Gastrocnemius medialis (tissue), 4 donors: ENCODE results near the gene ANKLE1. TPM values are rescaled to one million over a fixed set of nuclear protein-coding genes. Genes with fewer than 3 reads are reported as not detected.

ENCODE experiments used
- ATAC-seq, 2 donors: fragments of 150-250 bp; one replicate each; pipeline ENCODE4 v1.9.1; 2016
- DNase-seq, 2 donors: peaks; one replicate each; pipeline ENCODE4 v3.0.0-alpha.2; 2019
- H3K27ac ChIP-seq, 4 donors: fragments of 200-600 bp; sonication (generic); 1 replicate in 1 of 4; 2 replicates in 3 of 4; pipeline ENCODE4 v1.5.1; 2016 to 2018; ENCODE audit warnings: mild to moderate bottlenecking in 2 of 4, moderate library complexity in 1 of 4
- H3K27me3 ChIP-seq, 3 donors: fragments of 200-600 bp; sonication (generic) in 2 of 3; 1 replicate in 1 of 3; 2 replicates in 2 of 3; pipeline versions ENCODE4 v1.5.1 to v1.6.0; 2016 to 2019; ENCODE audit warnings: mild to moderate bottlenecking in 1 of 3, moderate library complexity in 1 of 3
- H3K36me3 ChIP-seq, 2 donors: fragments of 200-600 bp; sonication (generic) in 1 of 2; one replicate each; pipeline ENCODE4 v1.5.1; 2017 to 2018
- H3K4me1 ChIP-seq, 2 donors: fragments of 200-600 bp; sonication (generic) in 1 of 2; one replicate each; pipeline ENCODE4 v1.5.1; 2016 to 2017; ENCODE audit warnings: mild to moderate bottlenecking in 2 of 2
- H3K4me3 ChIP-seq, 4 donors: fragments of 200-600 bp; sonication (generic) in 3 of 4; 1 replicate in 1 of 4; 2 replicates in 3 of 4; pipeline ENCODE4 v1.5.1; 2016 to 2019; ENCODE audit warnings: mild to moderate bottlenecking in 2 of 4
- H3K9me3 ChIP-seq, 3 donors: fragments of 200-600 bp; sonication (generic) in 2 of 3; 1 replicate in 1 of 3; 2 replicates in 2 of 3; pipeline ENCODE4 v1.5.1; 2016 to 2019
- POLR2A ChIP-seq, 2 donors: fragments of 450-650 bp; IDR thresholded peaks; one replicate each; pipeline ENCODE4 v1.6.1; 2017; ENCODE audit warnings: antibody characterized with exemption in 2 of 2, mild to moderate bottlenecking in 2 of 2, moderate library complexity in 2 of 2
- in situ Hi-C, 4 donors: fragments of 200-750 bp; cut with MboI; loops; one replicate each; pipeline versions ENCODE4 v1.15.0 to v1.8.0; 2017; ENCODE audit warnings: low sequenced_read_pairs in 4 of 4
- intact Hi-C: fragments of 100-400 bp; cut with DNase I; formaldehyde crosslinking; loops from one replicate; pipeline ENCODE4 v1.15.1; 2023; ENCODE audit warnings: low total_unique reads
- total RNA-seq, 4 donors: library from RNA; depleted of rRNA; stranded (reverse); fragments of >200 nt; gene quantifications; one replicate each; pipeline versions ENCODE4 v1.1.0 to v1.2.3, GENCODE V29; 2016
- TF ChIP-seq, protein P1 (sequence below), 5 experiments: fragments of 450-650 bp in 3 of 5; fragments of 200-600 bp in 2 of 5; sonication (generic) in 2 of 5; IDR thresholded peaks in 4 of 5; conservative IDR thresholded peaks in 1 of 5; 1 replicate in 4 of 5; 2 replicates in 1 of 5; pipeline ENCODE4 v1.5.1; 2016 to 2019; ENCODE audit warnings: antibody characterized with exemption in 5 of 5, mild to moderate bottlenecking in 3 of 5, moderate library complexity in 3 of 5

Gene ANKLE1
- total RNA-seq, 4 donors from 2014 or later: 0.11 to 1.4 TPM; not detected in 2

DNA sequence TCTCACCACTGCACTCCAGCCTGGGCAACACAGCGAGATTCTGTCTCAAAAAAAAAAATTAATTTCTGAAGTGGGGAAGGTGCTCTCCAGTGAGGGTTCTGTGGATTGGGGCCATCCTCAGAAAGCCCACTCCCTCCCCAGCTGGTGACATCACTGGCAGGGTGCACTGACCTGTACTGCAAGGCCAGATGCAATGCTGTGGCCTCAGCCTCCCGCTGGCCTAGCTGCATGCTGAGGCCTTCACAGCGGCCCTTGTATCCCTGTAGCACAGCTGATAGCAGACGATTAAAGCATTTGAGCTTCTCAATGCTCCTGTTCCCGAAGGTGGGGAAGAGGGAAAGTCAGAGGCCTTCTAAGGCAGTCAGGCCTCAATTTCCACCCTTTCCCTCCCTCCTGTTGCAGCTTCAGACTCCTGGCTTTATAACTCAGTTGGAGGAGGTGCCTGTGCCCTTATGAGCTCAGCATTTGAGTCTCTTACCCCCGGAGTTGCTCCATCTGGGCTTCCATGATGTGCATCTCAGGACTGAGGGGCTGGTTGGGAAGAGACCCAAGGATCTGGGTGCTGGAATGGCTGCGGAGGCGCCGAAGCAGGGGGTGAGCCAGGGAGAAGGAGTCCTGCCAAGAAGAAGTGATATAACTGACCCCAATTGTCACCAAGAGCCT, 22.5 kb upstream of the ANKLE1 start:
- intact Hi-C loops (no loop called here), in situ Hi-C loops (no loop called here)
- H3K9me3 ChIP-seq: no peaks in the 10 kb centered on the region
- ATAC-seq: no peak
- H3K4me3 ChIP-seq: no peak overlapping the region
- H3K27ac ChIP-seq: no peak overlapping the region
- no peak for DNase-seq
- no peaks in the 10 kb centered on the region for H3K27me3 ChIP-seq
- TF ChIP-seq, protein P1, sequence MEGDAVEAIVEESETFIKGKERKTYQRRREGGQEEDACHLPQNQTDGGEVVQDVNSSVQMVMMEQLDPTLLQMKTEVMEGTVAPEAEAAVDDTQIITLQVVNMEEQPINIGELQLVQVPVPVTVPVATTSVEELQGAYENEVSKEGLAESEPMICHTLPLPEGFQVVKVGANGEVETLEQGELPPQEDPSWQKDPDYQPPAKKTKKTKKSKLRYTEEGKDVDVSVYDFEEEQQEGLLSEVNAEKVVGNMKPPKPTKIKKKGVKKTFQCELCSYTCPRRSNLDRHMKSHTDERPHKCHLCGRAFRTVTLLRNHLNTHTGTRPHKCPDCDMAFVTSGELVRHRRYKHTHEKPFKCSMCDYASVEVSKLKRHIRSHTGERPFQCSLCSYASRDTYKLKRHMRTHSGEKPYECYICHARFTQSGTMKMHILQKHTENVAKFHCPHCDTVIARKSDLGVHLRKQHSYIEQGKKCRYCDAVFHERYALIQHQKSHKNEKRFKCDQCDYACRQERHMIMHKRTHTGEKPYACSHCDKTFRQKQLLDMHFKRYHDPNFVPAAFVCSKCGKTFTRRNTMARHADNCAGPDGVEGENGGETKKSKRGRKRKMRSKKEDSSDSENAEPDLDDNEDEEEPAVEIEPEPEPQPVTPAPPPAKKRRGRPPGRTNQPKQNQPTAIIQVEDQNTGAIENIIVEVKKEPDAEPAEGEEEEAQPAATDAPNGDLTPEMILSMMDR (IDR thresholded peaks at IDR 0.05 in 4 of 5, conservative IDR thresholded peaks at IDR 0.05 in 1 of 5): no peak
- no peak for TF ChIP-seq POLR2A (IDR thresholded peaks at IDR 0.05)
- no peaks in the 10 kb centered on the region for H3K36me3 ChIP-seq
- no peaks in the 10 kb centered on the region for H3K4me1 ChIP-seq

DNA sequence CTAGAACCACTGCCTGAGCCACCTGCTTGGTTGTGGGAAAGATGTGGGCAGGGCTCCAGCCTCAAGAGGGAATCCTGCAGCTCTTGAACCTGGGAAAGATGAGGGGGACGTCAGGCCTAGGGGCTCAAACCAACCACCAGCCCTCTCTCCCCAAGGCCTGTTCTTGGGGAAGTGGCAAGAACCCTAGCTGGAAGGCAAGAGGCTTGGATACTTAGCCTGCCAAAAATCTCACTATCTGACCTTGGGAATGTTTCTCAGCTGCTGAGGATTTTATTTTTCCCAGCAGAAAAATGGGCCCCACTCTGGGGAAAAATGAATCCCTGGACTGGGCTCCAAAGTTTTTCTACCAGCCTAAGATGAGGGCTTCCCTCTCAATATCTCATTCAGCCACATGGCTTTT, 21.8 kb upstream of the ANKLE1 start:
- Histone ChIP-seq H3K36me3 (no peaks in the 10 kb centered on the region), H3K4me1 (no peaks in the 10 kb centered on the region), H3K4me3 (no peak overlapping the region), H3K27ac (no peak overlapping the region), H3K27me3 (no peaks in the 10 kb centered on the region), H3K9me3 (no peaks in the 10 kb centered on the region)
- in situ Hi-C loops (no loop called here), intact Hi-C loops (no loop called here)
- no peak for DNase-seq
- TF ChIP-seq POLR2A (IDR thresholded peaks at IDR 0.05): no peak
- TF ChIP-seq, protein P1 (IDR thresholded peaks at IDR 0.05 in 4 of 5, conservative IDR thresholded peaks at IDR 0.05 in 1 of 5): no peak
- no peak for ATAC-seq

DNA sequence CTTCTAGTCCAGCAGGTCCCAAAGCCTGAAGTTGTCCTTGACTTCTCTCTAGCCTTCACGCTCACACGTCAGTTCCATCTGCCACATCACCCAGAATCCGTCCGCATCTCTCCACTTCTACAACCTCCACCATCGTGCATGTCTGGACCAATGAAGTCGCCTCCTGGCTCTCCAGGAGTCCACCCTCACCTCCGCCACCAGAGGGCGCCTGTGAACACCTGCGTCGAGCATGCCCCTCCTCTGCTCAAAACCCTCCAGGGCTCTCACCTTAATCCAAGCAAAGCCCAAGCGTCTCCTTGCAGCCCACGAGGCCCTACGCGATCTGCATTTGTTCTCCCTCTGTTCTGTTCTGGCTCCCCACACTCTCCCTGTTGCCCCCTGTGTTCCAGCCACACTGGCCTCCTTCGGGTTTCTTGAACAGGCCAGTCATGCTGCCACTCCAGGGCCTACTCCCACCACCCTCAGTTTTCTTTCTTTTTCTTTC, 20.8 kb upstream of the ANKLE1 start:
- peak; percentile 92 to 98 for ATAC-seq
- intact Hi-C loops (loop anchor here (1.0 kb wide), 2 partner anchors 21 to 42 kb away; partner anchors contain the start of gene ABHD8), in situ Hi-C loops (no loop called here)
- no peak overlapping the region for H3K27ac ChIP-seq
- no peaks in the 10 kb centered on the region for H3K36me3 ChIP-seq
- TF ChIP-seq, protein P1 (IDR thresholded peaks at IDR 0.05 in 4 of 5, conservative IDR thresholded peaks at IDR 0.05 in 1 of 5): peak; percentile 76 to 94 (median 88)
- no peak for TF ChIP-seq POLR2A (IDR thresholded peaks at IDR 0.05)
- peak; percentile 57 to 77 for DNase-seq
- no peak overlapping the region for H3K4me3 ChIP-seq
- no peaks in the 10 kb centered on the region for H3K9me3 ChIP-seq
- no peaks in the 10 kb centered on the region for H3K4me1 ChIP-seq
- H3K27me3 ChIP-seq: no peaks in the 10 kb centered on the region

DNA sequence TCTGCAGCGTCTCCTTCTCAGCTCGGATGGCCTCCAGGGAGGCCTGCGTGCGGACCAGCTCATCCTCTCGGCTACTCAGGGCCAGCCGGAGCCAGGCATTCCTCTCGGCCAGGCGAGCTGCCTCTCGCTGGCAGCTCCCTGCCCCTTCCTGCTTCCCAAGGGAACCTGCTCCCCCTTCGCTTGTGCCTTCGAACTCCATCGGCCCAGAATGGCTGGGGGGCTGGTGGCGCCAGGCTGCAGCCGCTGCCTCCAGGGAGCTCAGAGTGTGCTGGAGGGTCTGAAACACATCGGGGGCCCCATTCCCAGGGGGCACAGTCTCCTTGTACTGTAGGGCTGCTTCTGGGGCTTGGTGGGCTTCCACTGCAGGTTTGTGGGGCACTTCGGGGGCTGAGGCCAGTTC, 19.1 kb upstream of the ANKLE1 start:
- Histone ChIP-seq H3K4me1 (no peaks in the 10 kb centered on the region), H3K27ac (peak overlapping the region in 2 of 4 donors; percentile 8 to 70), H3K27me3 (no peaks in the 10 kb centered on the region), H3K9me3 (no peaks in the 10 kb centered on the region), H3K4me3 (peak overlapping the region in 2 of 4 donors; percentile 24 to 57), H3K36me3 (no peaks in the 10 kb centered on the region)
- intact Hi-C loops: no loop called here
- DNase-seq (no peak), ATAC-seq (no peak)
- in situ Hi-C loops: no loop called here
- TF ChIP-seq POLR2A (IDR thresholded peaks at IDR 0.05): no peak
- TF ChIP-seq, protein P1 (IDR thresholded peaks at IDR 0.05 in 4 of 5, conservative IDR thresholded peaks at IDR 0.05 in 1 of 5): no peak
